H9 (cell line): ENCODE measurements around the gene ANKRD44. TPM values are rescaled to one million over a fixed set of nuclear protein-coding genes. Genes with fewer than 3 reads are reported as not detected.

ENCODE experiments used
- DNase-seq: peaks from one replicate; pipeline ENCODE4 v3.0.0-alpha.2; 2017
- H2AFZ ChIP-seq: one replicate; pipeline ENCODE4 v1.6.1; 2013; ENCODE audit warnings: mild to moderate bottlenecking, low read length, control low read depth, moderate library complexity
- H2AK5ac ChIP-seq: 2 replicates; pipeline ENCODE4 v1.6.1; 2013; ENCODE audit warnings: low read length, control low read depth, mixed read lengths; ENCODE audit not compliant: insufficient read length
- H2BK120ac ChIP-seq: one replicate; pipeline ENCODE4 v1.6.1; 2013; ENCODE audit warnings: low read depth, mild to moderate bottlenecking, low read length, control low read depth, inconsistent platforms; ENCODE audit not compliant: poor library complexity, severe bottlenecking
- H2BK12ac ChIP-seq: 2 replicates; pipeline ENCODE4 v1.6.1; 2013; ENCODE audit warnings: low read length, control low read depth, mixed read lengths, low read depth; ENCODE audit not compliant: insufficient read length
- H2BK15ac ChIP-seq: 2 replicates; pipeline ENCODE4 v1.6.1; 2013; ENCODE audit warnings: low read depth, low read length, control low read depth
- H2BK20ac ChIP-seq: one replicate; pipeline ENCODE4 v1.6.1; 2013; ENCODE audit warnings: low read depth, mild to moderate bottlenecking, low read length, control low read depth, inconsistent platforms; ENCODE audit not compliant: poor library complexity, severe bottlenecking
- H2BK5ac ChIP-seq: 2 replicates; pipeline ENCODE4 v1.6.1; 2013; ENCODE audit warnings: low read length, control low read depth, mixed read lengths; ENCODE audit not compliant: insufficient read length
- H3K14ac ChIP-seq: 2 replicates; pipeline ENCODE4 v1.6.1; 2013; ENCODE audit warnings: low read length, control low read depth; ENCODE audit not compliant: insufficient read depth
- H3K18ac ChIP-seq: 2 replicates; pipeline ENCODE4 v1.6.1; 2013; ENCODE audit warnings: low read depth, mild to moderate bottlenecking, mixed read lengths, low read length, control low read depth; ENCODE audit not compliant: insufficient read length
- H3K23ac ChIP-seq: 2 replicates; pipeline ENCODE4 v1.6.1; 2013; ENCODE audit warnings: low read length, control low read depth, mixed read lengths, low read depth; ENCODE audit not compliant: insufficient read length
- H3K23me2 ChIP-seq: 2 replicates; pipeline ENCODE4 v1.6.1; 2013; ENCODE audit warnings: low read depth, mild to moderate bottlenecking, mixed read lengths, low read length, control low read depth; ENCODE audit not compliant: insufficient read length, poor library complexity, severe bottlenecking
- H3K27ac ChIP-seq: 2 replicates; pipeline ENCODE4 v1.5.1; 2013; ENCODE audit warnings: low read length, control low read depth, mixed read lengths, low read depth; ENCODE audit not compliant: insufficient read length
- H3K27me3 ChIP-seq: 2 replicates; pipeline ENCODE4 v1.6.1; 2013; ENCODE audit warnings: low read length, control low read depth, inconsistent platforms; ENCODE audit not compliant: insufficient read depth
- H3K4ac ChIP-seq: 2 replicates; pipeline ENCODE4 v1.6.1; 2013; ENCODE audit warnings: low read depth, mild to moderate bottlenecking, control low read depth, inconsistent platforms, low read length, moderate library complexity
- H3K4me1 ChIP-seq: 2 replicates; pipeline ENCODE4 v1.6.1; 2013; ENCODE audit warnings: low read length, control low read depth, inconsistent platforms; ENCODE audit not compliant: insufficient read depth
- H3K4me2 ChIP-seq: 2 replicates; pipeline ENCODE4 v1.6.1; 2013; ENCODE audit warnings: low read length, control low read depth, mixed read lengths; ENCODE audit not compliant: insufficient read length, insufficient read depth
- H3K56ac ChIP-seq: 2 replicates; pipeline ENCODE4 v1.6.1; 2013; ENCODE audit warnings: low read depth, mild to moderate bottlenecking, mixed read lengths, low read length, control low read depth; ENCODE audit not compliant: insufficient read length
- H3K79me1 ChIP-seq: 2 replicates; pipeline ENCODE4 v1.6.1; 2013; ENCODE audit warnings: low read depth, mild to moderate bottlenecking, moderate library complexity, low read length, control low read depth, inconsistent platforms; ENCODE audit not compliant: insufficient read depth, poor library complexity, severe bottlenecking
- H3K79me2 ChIP-seq: 2 replicates; pipeline ENCODE4 v1.6.1; 2013; ENCODE audit warnings: low read length, control low read depth, inconsistent platforms; ENCODE audit not compliant: insufficient read depth
- H3K9ac ChIP-seq: 2 replicates; pipeline ENCODE4 v1.6.1; 2013; ENCODE audit warnings: low read length, control low read depth, mixed read lengths; ENCODE audit not compliant: insufficient read length; ENCODE audit errors: extremely low read depth
- H3K9me3 ChIP-seq: one replicate; pipeline ENCODE4 v1.6.1; 2013; ENCODE audit warnings: low read depth, low read length, inconsistent platforms; ENCODE audit not compliant: control insufficient read depth
- H3T11ph ChIP-seq: one replicate; pipeline ENCODE4 v1.6.1; 2013; ENCODE audit warnings: mild to moderate bottlenecking, low read length, control low read depth, inconsistent platforms
- H4K20me1 ChIP-seq: one replicate; pipeline ENCODE4 v1.6.1; 2013; ENCODE audit not compliant: control insufficient read depth, insufficient read length, insufficient read depth
- H4K5ac ChIP-seq: 2 replicates; pipeline ENCODE4 v1.6.1; 2013; ENCODE audit warnings: low read depth, mild to moderate bottlenecking, mixed read lengths, low read length, control low read depth; ENCODE audit not compliant: insufficient read length
- H4K8ac ChIP-seq: replicated peaks from 2 replicates; pipeline ENCODE4 v1.6.1; 2013; ENCODE audit warnings: low read length, control low read depth, mixed read lengths, low read depth; ENCODE audit not compliant: insufficient read length
- H4K91ac ChIP-seq: 2 replicates; pipeline ENCODE4 v1.6.1; 2013; ENCODE audit warnings: low read depth, mild to moderate bottlenecking, moderate library complexity, mixed read lengths, low read length, control low read depth; ENCODE audit not compliant: insufficient read length
- H3K27ac Mint-ChIP-seq, 3 experiments: 2 replicates in 2 of 3; 3 replicates in 1 of 3; pipeline ENCODE4 v1.8.0; 2020 to 2021; ENCODE audit warnings: mixed read lengths in 3 of 3, mild to moderate bottlenecking in 1 of 3, moderate library complexity in 1 of 3
- H3K27me3 Mint-ChIP-seq: 2 replicates; pipeline ENCODE4 v1.8.0; 2021; ENCODE audit warnings: low read depth, mild to moderate bottlenecking, moderate library complexity, mixed read lengths
- H3K36me3 Mint-ChIP-seq, 3 experiments: 2 replicates in 2 of 3; 3 replicates in 1 of 3; pipeline ENCODE4 v1.8.0; 2020 to 2021; ENCODE audit warnings: low read depth in 3 of 3, mixed read lengths in 3 of 3; ENCODE audit not compliant: insufficient read depth in 1 of 3
- H3K4me1 Mint-ChIP-seq, 2 experiments: 2 replicates each; pipeline ENCODE4 v1.8.0; 2020; ENCODE audit warnings: mixed read lengths in 2 of 2
- H3K4me3 Mint-ChIP-seq, 2 experiments: 2 replicates in 1 of 2; 3 replicates in 1 of 2; pipeline ENCODE4 v1.8.0; 2020 to 2021; ENCODE audit warnings: mild to moderate bottlenecking in 2 of 2, mixed read lengths in 2 of 2, moderate library complexity in 1 of 2
- H3K9me3 Mint-ChIP-seq, 2 experiments: 2 replicates in 1 of 2; 3 replicates in 1 of 2; pipeline ENCODE4 v1.8.0; 2020; ENCODE audit warnings: mild to moderate bottlenecking in 2 of 2, mixed read lengths in 2 of 2, moderate library complexity in 1 of 2
- WGBS: extraction: QIAGEN DNeasy Blood & Tissue Kit; methylation state at CpG from one replicate; pipeline ENCODE4 v1.1.7; 2013; ENCODE audit warnings: missing lambda C conversion rate, low lambda C conversion rate, mixed read lengths; ENCODE audit not compliant: insufficient read length; ENCODE audit errors: extremely low coverage; 5-methylcytosine and 5-hydroxymethylcytosine counted together
- total RNA-seq: library from RNA; stranded (reverse); gene quantifications from 2 replicates; pipeline ENCODE4 v1.2.1, GENCODE V29; 2021
- TF ChIP-seq, protein P1 (sequence below): fragments of 200-600 bp; sonication (generic); conservative IDR thresholded peaks from 3 replicates; pipeline ENCODE4 v1.8.0; 2021; ENCODE audit warnings: antibody characterized with exemption, mild to moderate bottlenecking

ANKRD44 gene
- total RNA-seq, 1 experiment from 2014 or later, result 1.9 TPM

GRCh38 chr2:197327073-197327471 lies 16.5 kb upstream of the ANKRD44 start:
- H3K79me1 ChIP-seq, result no peaks in the 10 kb centered on the region
- H2AFZ ChIP-seq, result no peak overlapping the region
- no peak overlapping the region for H3K27ac ChIP-seq
- H3K27me3 ChIP-seq, result no peaks in the 10 kb centered on the region
- H3T11ph ChIP-seq, result no peak overlapping the region
- no peak overlapping the region for H3K4ac ChIP-seq
- H2BK120ac ChIP-seq, result no peak overlapping the region
- H2BK20ac ChIP-seq, result no peak overlapping the region
- TF ChIP-seq, protein P1, sequence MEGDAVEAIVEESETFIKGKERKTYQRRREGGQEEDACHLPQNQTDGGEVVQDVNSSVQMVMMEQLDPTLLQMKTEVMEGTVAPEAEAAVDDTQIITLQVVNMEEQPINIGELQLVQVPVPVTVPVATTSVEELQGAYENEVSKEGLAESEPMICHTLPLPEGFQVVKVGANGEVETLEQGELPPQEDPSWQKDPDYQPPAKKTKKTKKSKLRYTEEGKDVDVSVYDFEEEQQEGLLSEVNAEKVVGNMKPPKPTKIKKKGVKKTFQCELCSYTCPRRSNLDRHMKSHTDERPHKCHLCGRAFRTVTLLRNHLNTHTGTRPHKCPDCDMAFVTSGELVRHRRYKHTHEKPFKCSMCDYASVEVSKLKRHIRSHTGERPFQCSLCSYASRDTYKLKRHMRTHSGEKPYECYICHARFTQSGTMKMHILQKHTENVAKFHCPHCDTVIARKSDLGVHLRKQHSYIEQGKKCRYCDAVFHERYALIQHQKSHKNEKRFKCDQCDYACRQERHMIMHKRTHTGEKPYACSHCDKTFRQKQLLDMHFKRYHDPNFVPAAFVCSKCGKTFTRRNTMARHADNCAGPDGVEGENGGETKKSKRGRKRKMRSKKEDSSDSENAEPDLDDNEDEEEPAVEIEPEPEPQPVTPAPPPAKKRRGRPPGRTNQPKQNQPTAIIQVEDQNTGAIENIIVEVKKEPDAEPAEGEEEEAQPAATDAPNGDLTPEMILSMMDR, result no peak
- no peak overlapping the region for H4K5ac ChIP-seq
- no peak overlapping the region for H2AK5ac ChIP-seq
- no peak overlapping the region for H3K23ac ChIP-seq
- no peaks in the 10 kb centered on the region for H3K9me3 ChIP-seq
- Mint-ChIP-seq H3K9me3 (no peaks in the 10 kb centered on the region), H3K27me3 (peaks cover 2% of the 10 kb centered on the region; the same call in 1 of the 2 replicates), H3K36me3 (no peaks in the 10 kb centered on the region), H3K4me3 (no peak overlapping the region), H3K27ac (no peak overlapping the region), H3K4me1 (peaks cover 3 to 7% of the 10 kb centered on the region in 2 experiments)
- no peak for DNase-seq
- H3K56ac ChIP-seq, result no peak overlapping the region
- H2BK12ac ChIP-seq, result no peak overlapping the region
- no CpG with 5 or more reads among the region's 3 CpGs for WGBS
- no peak overlapping the region for H4K91ac ChIP-seq
- no peaks in the 10 kb centered on the region for H3K23me2 ChIP-seq
- no peak overlapping the region for H3K18ac ChIP-seq
- H2BK5ac ChIP-seq, result no peak overlapping the region
- no peak overlapping the region for H2BK15ac ChIP-seq
- H3K4me2 ChIP-seq, result no peak overlapping the region
- H3K4me1 ChIP-seq, result no peaks in the 10 kb centered on the region
- no peaks in the 10 kb centered on the region for H3K79me2 ChIP-seq
- H4K20me1 ChIP-seq, result no peaks in the 10 kb centered on the region
- H4K8ac ChIP-seq, result no peak overlapping the region
- H3K14ac ChIP-seq, result no peak overlapping the region
- no peak overlapping the region for H3K9ac ChIP-seq
